SH-SY5Y (cell line): ENCODE results near the gene PCDHB12.
"Not testable (repeated sequence)": the region's sequence is repeated elsewhere in the genome, so short reads cannot be mapped to it uniquely, and the experiment has no call there.

Experiments
- GATA2 ChIP-seq: IDR thresholded peaks from 2 replicates; pipeline ENCODE4 v1.6.1; 2011; ENCODE audit warnings: mild to moderate bottlenecking, low read depth, low read length
- GATA3 ChIP-seq: IDR thresholded peaks from 2 replicates; pipeline ENCODE4 v1.6.1; 2011; ENCODE audit warnings: low read depth, mild to moderate bottlenecking, low read length, moderate library complexity

PCDHB12 gene

GRCh38 chr5:141208478-141208877 lies at the start of gene PCDHB12:
Gene PCDHB12 (plus strand): TSS chr5:141208719. CDS start chr5:141208908, 189 bp downstream.
- TF ChIP-seq GATA3, result no peak
- TF ChIP-seq GATA2, result no peak

- TF ChIP-seq GATA2 (no peak), GATA3 (no peak)
Measured at GRCh38 chr5:141172381-141173204, 35.9 kb upstream of the PCDHB12 start, which contains the start of gene PCDHB7. Gene PCDHB7 (plus strand): TSS chr5:141172644. CDS start chr5:141172836, 192 bp downstream.

GRCh38 chr5:141175933-141176332 lies 32.6 kb upstream of the PCDHB12 start:
- TF ChIP-seq GATA2 (no peak), GATA3 (no peak)

- not testable (repeated sequence) for TF ChIP-seq GATA2, GATA3
Measured at GRCh38 chr5:141177577-141178191, 30.8 kb upstream of the PCDHB12 start, which contains the start of gene PCDHB8. Gene PCDHB8 (plus strand): TSS chr5:141177790. CDS start chr5:141178035, 245 bp downstream.

GRCh38 chr5:141180313-141180712 lies 28.2 kb upstream of the PCDHB12 start:
- TF ChIP-seq GATA2 (no peak), GATA3 (no peak)

- TF ChIP-seq GATA2 (no peak), GATA3 (no peak)
Measured at GRCh38 chr5:141182248-141182647, 26.3 kb upstream of the PCDHB12 start, which contains the start of gene PCDHB16. Gene PCDHB16 (plus strand): TSS chr5:141182387. CDS start chr5:141182560, 173 bp downstream.

GRCh38 chr5:141186897-141187512 lies 21.5 kb upstream of the PCDHB12 start, which contains the start of gene PCDHB9:
Gene PCDHB9 (plus strand): TSS chr5:141187161. CDS start chr5:141187319, 158 bp downstream.
- no peak for TF ChIP-seq GATA3
- TF ChIP-seq GATA2, result no peak

GRCh38 chr5:141192110-141192725 lies 16.3 kb upstream of the PCDHB12 start, which contains the start of gene PCDHB10:
Gene PCDHB10 (plus strand): TSS chr5:141192353. CDS start chr5:141192553, 200 bp downstream.
- TF ChIP-seq GATA2, result no peak

- TF ChIP-seq GATA3 (no peak), GATA2 (no peak)
Measured at GRCh38 chr5:141196363-141196762, 12.2 kb upstream of the PCDHB12 start.

- TF ChIP-seq GATA3 (no peak), GATA2 (no peak)
Measured at GRCh38 chr5:141199359-141200235, 8.9 kb upstream of the PCDHB12 start, which contains the start of gene PCDHB11. Gene PCDHB11 (plus strand): TSS chr5:141199627. CDS start chr5:141199775, 148 bp downstream.

- TF ChIP-seq GATA3, GATA2: not testable (repeated sequence)
Measured at GRCh38 chr5:141213656-141214339, 5.3 kb downstream of the PCDHB12 start, which contains the start of gene PCDHB13. Gene PCDHB13 (plus strand): TSS chr5:141213919. CDS start chr5:141214124, 205 bp downstream.
